IPS-20b (cell line): ENCODE results near the gene MVP.

Experiments
- H3K27ac ChIP-seq: one replicate; pipeline ENCODE4 v1.5.1; 2013; ENCODE audit warnings: low read length
- H3K27me3 ChIP-seq: 2 replicates; pipeline ENCODE4 v1.6.1; 2013; ENCODE audit warnings: mild to moderate bottlenecking, low read length, inconsistent platforms; ENCODE audit not compliant: insufficient read depth
- H3K36me3 ChIP-seq: 2 replicates; pipeline ENCODE4 v1.6.1; 2013; ENCODE audit warnings: low read depth, mild to moderate bottlenecking, inconsistent platforms, low read length, moderate library complexity; ENCODE audit not compliant: insufficient read depth
- H3K4me1 ChIP-seq: 2 replicates; pipeline ENCODE4 v1.6.1; 2013; ENCODE audit warnings: mild to moderate bottlenecking, control low read depth, inconsistent platforms, low read length, moderate library complexity; ENCODE audit not compliant: insufficient read depth
- H3K4me3 ChIP-seq: 2 replicates; pipeline ENCODE4 v1.5.1; 2013; ENCODE audit warnings: mild to moderate bottlenecking, low read length, inconsistent platforms
- H3K9ac ChIP-seq: 2 replicates; pipeline ENCODE4 v1.6.1; 2013; ENCODE audit warnings: low read depth, mild to moderate bottlenecking, inconsistent platforms, low read length, moderate library complexity
- H3K9me3 ChIP-seq: 2 replicates; pipeline ENCODE4 v1.6.1; 2013; ENCODE audit warnings: mild to moderate bottlenecking, low read depth, low read length, inconsistent platforms; ENCODE audit not compliant: insufficient read depth

MVP gene

GRCh38 chr16:29840240-29840639 lies 20.0 kb downstream of the MVP start:
- Histone ChIP-seq H3K27me3 (no peaks in the 10 kb centered on the region), H3K4me3 (no peak overlapping the region), H3K36me3 (no peaks in the 10 kb centered on the region), H3K4me1 (no peaks in the 10 kb centered on the region), H3K9ac (no peak overlapping the region), H3K27ac (no peak overlapping the region), H3K9me3 (no peaks in the 10 kb centered on the region)

- H3K9ac ChIP-seq, result no peak overlapping the region
- no peaks in the 10 kb centered on the region for H3K4me1 ChIP-seq
- no peaks in the 10 kb centered on the region for H3K36me3 ChIP-seq
- no peak overlapping the region for H3K4me3 ChIP-seq
- no peak overlapping the region for H3K27ac ChIP-seq
- H3K9me3 ChIP-seq, result no peaks in the 10 kb centered on the region
- no peaks in the 10 kb centered on the region for H3K27me3 ChIP-seq
These were observed 21.4 kb downstream of the MVP start for GRCh38 chr16:29841631-29842030.

GRCh38 chr16:29842732-29843346 lies 22.6 kb downstream of the MVP start:
- no peak overlapping the region for H3K4me3 ChIP-seq
- no peaks in the 10 kb centered on the region for H3K9me3 ChIP-seq
- no peaks in the 10 kb centered on the region for H3K4me1 ChIP-seq
- no peaks in the 10 kb centered on the region for H3K36me3 ChIP-seq
- H3K9ac ChIP-seq, result no peak overlapping the region
- H3K27me3 ChIP-seq, result no peaks in the 10 kb centered on the region
- H3K27ac ChIP-seq, result no peak overlapping the region

GRCh38 chr16:29843931-29844330 lies 23.7 kb downstream of the MVP start:
- Histone ChIP-seq H3K36me3 (no peaks in the 10 kb centered on the region), H3K9me3 (no peaks in the 10 kb centered on the region), H3K9ac (no peak overlapping the region), H3K4me3 (no peak overlapping the region), H3K27ac (no peak overlapping the region), H3K4me1 (no peaks in the 10 kb centered on the region), H3K27me3 (no peaks in the 10 kb centered on the region)

- no peaks in the 10 kb centered on the region for H3K4me1 ChIP-seq
- H3K27ac ChIP-seq, result no peak overlapping the region
- no peak overlapping the region for H3K9ac ChIP-seq
- H3K27me3 ChIP-seq, result no peaks in the 10 kb centered on the region
- H3K4me3 ChIP-seq, result no peak overlapping the region
- H3K36me3 ChIP-seq, result no peaks in the 10 kb centered on the region
- no peaks in the 10 kb centered on the region for H3K9me3 ChIP-seq
These were observed 24.5 kb downstream of the MVP start for GRCh38 chr16:29844575-29845331.

GRCh38 chr16:29845656-29846055 lies 25.4 kb downstream of the MVP start:
- no peak overlapping the region for H3K4me3 ChIP-seq
- no peak overlapping the region for H3K9ac ChIP-seq
- no peak overlapping the region for H3K27ac ChIP-seq
- no peaks in the 10 kb centered on the region for H3K36me3 ChIP-seq
- no peaks in the 10 kb centered on the region for H3K4me1 ChIP-seq
- no peaks in the 10 kb centered on the region for H3K9me3 ChIP-seq
- H3K27me3 ChIP-seq, result no peaks in the 10 kb centered on the region

GRCh38 chr16:29848420-29849297 lies 28.4 kb downstream of the MVP start:
- Histone ChIP-seq H3K9ac (no peak overlapping the region), H3K9me3 (no peaks in the 10 kb centered on the region), H3K27me3 (no peaks in the 10 kb centered on the region), H3K4me3 (no peak overlapping the region), H3K4me1 (no peaks in the 10 kb centered on the region), H3K36me3 (no peaks in the 10 kb centered on the region), H3K27ac (no peak overlapping the region)

GRCh38 chr16:29849505-29849904 lies 29.2 kb downstream of the MVP start:
- H3K36me3 ChIP-seq, result no peaks in the 10 kb centered on the region
- H3K4me3 ChIP-seq, result no peak overlapping the region
- H3K4me1 ChIP-seq, result no peaks in the 10 kb centered on the region
- no peaks in the 10 kb centered on the region for H3K9me3 ChIP-seq
- H3K27ac ChIP-seq, result no peak overlapping the region
- H3K9ac ChIP-seq, result no peak overlapping the region
- no peaks in the 10 kb centered on the region for H3K27me3 ChIP-seq

- Histone ChIP-seq H3K36me3 (no peaks in the 10 kb centered on the region), H3K9me3 (no peaks in the 10 kb centered on the region), H3K27ac (no peak overlapping the region), H3K27me3 (no peaks in the 10 kb centered on the region), H3K4me1 (no peaks in the 10 kb centered on the region), H3K9ac (no peak overlapping the region), H3K4me3 (no peak overlapping the region)
These were observed 30.7 kb downstream of the MVP start for GRCh38 chr16:29850998-29851397.

GRCh38 chr16:29852654-29853053 lies 32.4 kb downstream of the MVP start:
- Histone ChIP-seq H3K36me3 (no peaks in the 10 kb centered on the region), H3K27ac (no peak overlapping the region), H3K9ac (no peak overlapping the region)

GRCh38 chr16:29854520-29855100 lies 34.3 kb downstream of the MVP start:
- no peaks in the 10 kb centered on the region for H3K9me3 ChIP-seq
- no peak overlapping the region for H3K4me3 ChIP-seq
- H3K36me3 ChIP-seq, result peaks cover 14% of the 10 kb centered on the region
- no peaks in the 10 kb centered on the region for H3K27me3 ChIP-seq
- H3K4me1 ChIP-seq, result no peaks in the 10 kb centered on the region
- no peak overlapping the region for H3K9ac ChIP-seq
- H3K27ac ChIP-seq, result no peak overlapping the region

More at GRCh38 chr16:29852654-29853053, 32.4 kb downstream of the MVP start:
- H3K9me3 ChIP-seq, result no peaks in the 10 kb centered on the region
- H3K4me3 ChIP-seq, result no peak overlapping the region
- no peaks in the 10 kb centered on the region for H3K27me3 ChIP-seq
- H3K4me1 ChIP-seq, result no peaks in the 10 kb centered on the region
